H9 (cell line): ENCODE measurements around the gene ING2. TPM values are rescaled to one million over a fixed set of nuclear protein-coding genes. Genes with fewer than 3 reads are reported as not detected.

Source experiments
- DNase-seq: peaks from one replicate; pipeline ENCODE4 v3.0.0-alpha.2; 2017
- H2AFZ ChIP-seq: one replicate; pipeline ENCODE4 v1.6.1; 2013; ENCODE audit warnings: mild to moderate bottlenecking, low read length, control low read depth, moderate library complexity
- H2AK5ac ChIP-seq: 2 replicates; pipeline ENCODE4 v1.6.1; 2013; ENCODE audit warnings: low read length, control low read depth, mixed read lengths; ENCODE audit not compliant: insufficient read length
- H2BK120ac ChIP-seq: one replicate; pipeline ENCODE4 v1.6.1; 2013; ENCODE audit warnings: low read depth, mild to moderate bottlenecking, low read length, control low read depth, inconsistent platforms; ENCODE audit not compliant: poor library complexity, severe bottlenecking
- H2BK12ac ChIP-seq: 2 replicates; pipeline ENCODE4 v1.6.1; 2013; ENCODE audit warnings: low read length, control low read depth, mixed read lengths, low read depth; ENCODE audit not compliant: insufficient read length
- H2BK15ac ChIP-seq: 2 replicates; pipeline ENCODE4 v1.6.1; 2013; ENCODE audit warnings: low read depth, low read length, control low read depth
- H2BK20ac ChIP-seq: one replicate; pipeline ENCODE4 v1.6.1; 2013; ENCODE audit warnings: low read depth, mild to moderate bottlenecking, low read length, control low read depth, inconsistent platforms; ENCODE audit not compliant: poor library complexity, severe bottlenecking
- H2BK5ac ChIP-seq: 2 replicates; pipeline ENCODE4 v1.6.1; 2013; ENCODE audit warnings: low read length, control low read depth, mixed read lengths; ENCODE audit not compliant: insufficient read length
- H3K14ac ChIP-seq: 2 replicates; pipeline ENCODE4 v1.6.1; 2013; ENCODE audit warnings: low read length, control low read depth; ENCODE audit not compliant: insufficient read depth
- H3K18ac ChIP-seq: 2 replicates; pipeline ENCODE4 v1.6.1; 2013; ENCODE audit warnings: low read depth, mild to moderate bottlenecking, mixed read lengths, low read length, control low read depth; ENCODE audit not compliant: insufficient read length
- H3K23ac ChIP-seq: 2 replicates; pipeline ENCODE4 v1.6.1; 2013; ENCODE audit warnings: low read length, control low read depth, mixed read lengths, low read depth; ENCODE audit not compliant: insufficient read length
- H3K23me2 ChIP-seq: 2 replicates; pipeline ENCODE4 v1.6.1; 2013; ENCODE audit warnings: low read depth, mild to moderate bottlenecking, mixed read lengths, low read length, control low read depth; ENCODE audit not compliant: insufficient read length, poor library complexity, severe bottlenecking
- H3K27ac ChIP-seq: 2 replicates; pipeline ENCODE4 v1.5.1; 2013; ENCODE audit warnings: low read length, control low read depth, mixed read lengths, low read depth; ENCODE audit not compliant: insufficient read length
- H3K27me3 ChIP-seq: 2 replicates; pipeline ENCODE4 v1.6.1; 2013; ENCODE audit warnings: low read length, control low read depth, inconsistent platforms; ENCODE audit not compliant: insufficient read depth
- H3K4ac ChIP-seq: 2 replicates; pipeline ENCODE4 v1.6.1; 2013; ENCODE audit warnings: low read depth, mild to moderate bottlenecking, control low read depth, inconsistent platforms, low read length, moderate library complexity
- H3K4me1 ChIP-seq: 2 replicates; pipeline ENCODE4 v1.6.1; 2013; ENCODE audit warnings: low read length, control low read depth, inconsistent platforms; ENCODE audit not compliant: insufficient read depth
- H3K4me2 ChIP-seq: 2 replicates; pipeline ENCODE4 v1.6.1; 2013; ENCODE audit warnings: low read length, control low read depth, mixed read lengths; ENCODE audit not compliant: insufficient read length, insufficient read depth
- H3K56ac ChIP-seq: 2 replicates; pipeline ENCODE4 v1.6.1; 2013; ENCODE audit warnings: low read depth, mild to moderate bottlenecking, mixed read lengths, low read length, control low read depth; ENCODE audit not compliant: insufficient read length
- H3K79me1 ChIP-seq: 2 replicates; pipeline ENCODE4 v1.6.1; 2013; ENCODE audit warnings: low read depth, mild to moderate bottlenecking, moderate library complexity, low read length, control low read depth, inconsistent platforms; ENCODE audit not compliant: insufficient read depth, poor library complexity, severe bottlenecking
- H3K79me2 ChIP-seq: 2 replicates; pipeline ENCODE4 v1.6.1; 2013; ENCODE audit warnings: low read length, control low read depth, inconsistent platforms; ENCODE audit not compliant: insufficient read depth
- H3K9ac ChIP-seq: 2 replicates; pipeline ENCODE4 v1.6.1; 2013; ENCODE audit warnings: low read length, control low read depth, mixed read lengths; ENCODE audit not compliant: insufficient read length; ENCODE audit errors: extremely low read depth
- H3K9me3 ChIP-seq: one replicate; pipeline ENCODE4 v1.6.1; 2013; ENCODE audit warnings: low read depth, low read length, inconsistent platforms; ENCODE audit not compliant: control insufficient read depth
- H3T11ph ChIP-seq: one replicate; pipeline ENCODE4 v1.6.1; 2013; ENCODE audit warnings: mild to moderate bottlenecking, low read length, control low read depth, inconsistent platforms
- H4K20me1 ChIP-seq: one replicate; pipeline ENCODE4 v1.6.1; 2013; ENCODE audit not compliant: control insufficient read depth, insufficient read length, insufficient read depth
- H4K5ac ChIP-seq: 2 replicates; pipeline ENCODE4 v1.6.1; 2013; ENCODE audit warnings: low read depth, mild to moderate bottlenecking, mixed read lengths, low read length, control low read depth; ENCODE audit not compliant: insufficient read length
- H4K8ac ChIP-seq: replicated peaks from 2 replicates; pipeline ENCODE4 v1.6.1; 2013; ENCODE audit warnings: low read length, control low read depth, mixed read lengths, low read depth; ENCODE audit not compliant: insufficient read length
- H4K91ac ChIP-seq: 2 replicates; pipeline ENCODE4 v1.6.1; 2013; ENCODE audit warnings: low read depth, mild to moderate bottlenecking, moderate library complexity, mixed read lengths, low read length, control low read depth; ENCODE audit not compliant: insufficient read length
- H3K27ac Mint-ChIP-seq, 3 experiments: 2 replicates in 2 of 3; 3 replicates in 1 of 3; pipeline ENCODE4 v1.8.0; 2020 to 2021; ENCODE audit warnings: mixed read lengths in 3 of 3, mild to moderate bottlenecking in 1 of 3, moderate library complexity in 1 of 3
- H3K27me3 Mint-ChIP-seq: 2 replicates; pipeline ENCODE4 v1.8.0; 2021; ENCODE audit warnings: low read depth, mild to moderate bottlenecking, moderate library complexity, mixed read lengths
- H3K36me3 Mint-ChIP-seq, 3 experiments: 2 replicates in 2 of 3; 3 replicates in 1 of 3; pipeline ENCODE4 v1.8.0; 2020 to 2021; ENCODE audit warnings: low read depth in 3 of 3, mixed read lengths in 3 of 3; ENCODE audit not compliant: insufficient read depth in 1 of 3
- H3K4me1 Mint-ChIP-seq, 2 experiments: 2 replicates each; pipeline ENCODE4 v1.8.0; 2020; ENCODE audit warnings: mixed read lengths in 2 of 2
- H3K4me3 Mint-ChIP-seq, 2 experiments: 2 replicates in 1 of 2; 3 replicates in 1 of 2; pipeline ENCODE4 v1.8.0; 2020 to 2021; ENCODE audit warnings: mild to moderate bottlenecking in 2 of 2, mixed read lengths in 2 of 2, moderate library complexity in 1 of 2
- H3K9me3 Mint-ChIP-seq, 2 experiments: 2 replicates in 1 of 2; 3 replicates in 1 of 2; pipeline ENCODE4 v1.8.0; 2020; ENCODE audit warnings: mild to moderate bottlenecking in 2 of 2, mixed read lengths in 2 of 2, moderate library complexity in 1 of 2
- WGBS: extraction: QIAGEN DNeasy Blood & Tissue Kit; methylation state at CpG from one replicate; pipeline ENCODE4 v1.1.7; 2013; ENCODE audit warnings: missing lambda C conversion rate, low lambda C conversion rate, mixed read lengths; ENCODE audit not compliant: insufficient read length; ENCODE audit errors: extremely low coverage; 5-methylcytosine and 5-hydroxymethylcytosine counted together
- total RNA-seq: library from RNA; stranded (reverse); gene quantifications from 2 replicates; pipeline ENCODE4 v1.2.1, GENCODE V29; 2021
- TF ChIP-seq, protein P1 (sequence below): fragments of 200-600 bp; sonication (generic); conservative IDR thresholded peaks from 3 replicates; pipeline ENCODE4 v1.8.0; 2021; ENCODE audit warnings: antibody characterized with exemption, mild to moderate bottlenecking

ING2 gene
- total RNA-seq, 1 experiment from 2014 or later: 18.6 TPM

DNA sequence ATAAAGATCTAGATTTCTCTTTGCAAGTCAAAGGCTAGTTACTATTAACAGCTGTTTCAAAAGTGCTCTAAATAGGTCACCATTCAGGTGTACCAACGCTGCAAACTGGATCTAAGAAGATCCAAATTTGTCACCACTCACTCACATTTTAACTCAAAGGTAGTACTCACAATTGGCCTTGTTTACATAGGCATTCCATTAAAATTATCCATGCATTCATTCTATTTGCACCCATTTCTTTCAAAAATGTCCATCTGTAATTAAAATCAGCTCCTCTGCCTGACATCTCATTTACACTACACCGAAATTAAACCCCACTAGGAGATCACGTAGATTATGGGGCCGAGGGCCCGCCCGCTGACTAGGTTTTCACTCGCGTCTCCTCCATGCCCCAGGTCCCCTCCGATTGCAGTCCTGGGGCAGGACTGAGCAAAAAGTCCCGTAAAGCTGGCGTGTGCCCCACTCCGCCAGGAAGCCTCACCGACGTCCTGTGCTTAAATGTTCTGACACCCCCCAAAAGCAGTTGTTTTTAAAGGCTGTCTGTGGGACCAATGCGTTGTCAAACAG is 1.3 kb upstream of the ING2 start:
- DNase-seq: no peak
- Histone ChIP-seq H3K4me2 (peak overlapping the region; percentile 89), H2BK5ac (no peak overlapping the region), H3K27ac (peak overlapping the region; percentile 6), H2BK15ac (no peak overlapping the region), H3K14ac (peak overlapping the region; percentile 81; the same call in 1 of the 2 replicates), H3K9ac (peak overlapping the region; percentile 48), H4K20me1 (no peaks in the 10 kb centered on the region), H2BK12ac (no peak overlapping the region), H3K23me2 (peaks cover 9% of the 10 kb centered on the region), H3K79me2 (peaks cover 2% of the 10 kb centered on the region; the same call in 1 of the 2 replicates), H3K4ac (no peak overlapping the region), H4K5ac (no peak overlapping the region), H2AFZ (peak overlapping the region; percentile 6), H3T11ph (no peak overlapping the region), H4K91ac (no peak overlapping the region), H3K18ac (peak overlapping the region; percentile 1), H3K56ac (no peak overlapping the region), H2AK5ac (no peak overlapping the region), H3K27me3 (no peaks in the 10 kb centered on the region), H3K9me3 (no peaks in the 10 kb centered on the region), H4K8ac (no peak overlapping the region), H3K23ac (no peak overlapping the region), H3K4me1 (no peaks in the 10 kb centered on the region; the same call in 1 of the 2 replicates), H2BK20ac (no peak overlapping the region), H2BK120ac (no peak overlapping the region), H3K79me1 (no peaks in the 10 kb centered on the region)
- TF ChIP-seq, protein P1, sequence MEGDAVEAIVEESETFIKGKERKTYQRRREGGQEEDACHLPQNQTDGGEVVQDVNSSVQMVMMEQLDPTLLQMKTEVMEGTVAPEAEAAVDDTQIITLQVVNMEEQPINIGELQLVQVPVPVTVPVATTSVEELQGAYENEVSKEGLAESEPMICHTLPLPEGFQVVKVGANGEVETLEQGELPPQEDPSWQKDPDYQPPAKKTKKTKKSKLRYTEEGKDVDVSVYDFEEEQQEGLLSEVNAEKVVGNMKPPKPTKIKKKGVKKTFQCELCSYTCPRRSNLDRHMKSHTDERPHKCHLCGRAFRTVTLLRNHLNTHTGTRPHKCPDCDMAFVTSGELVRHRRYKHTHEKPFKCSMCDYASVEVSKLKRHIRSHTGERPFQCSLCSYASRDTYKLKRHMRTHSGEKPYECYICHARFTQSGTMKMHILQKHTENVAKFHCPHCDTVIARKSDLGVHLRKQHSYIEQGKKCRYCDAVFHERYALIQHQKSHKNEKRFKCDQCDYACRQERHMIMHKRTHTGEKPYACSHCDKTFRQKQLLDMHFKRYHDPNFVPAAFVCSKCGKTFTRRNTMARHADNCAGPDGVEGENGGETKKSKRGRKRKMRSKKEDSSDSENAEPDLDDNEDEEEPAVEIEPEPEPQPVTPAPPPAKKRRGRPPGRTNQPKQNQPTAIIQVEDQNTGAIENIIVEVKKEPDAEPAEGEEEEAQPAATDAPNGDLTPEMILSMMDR: no peak
- Mint-ChIP-seq H3K36me3 (no peaks in the 10 kb centered on the region), H3K9me3 (no peaks in the 10 kb centered on the region), H3K27ac (peak overlapping the region; percentile 78 to 96 (median 84)), H3K4me3 (peak overlapping the region; percentile 75 to 91), H3K27me3 (no peaks in the 10 kb centered on the region), H3K4me1 (peaks cover 13 to 18% of the 10 kb centered on the region in 2 experiments)
- no CpG with 5 or more reads among the region's 15 CpGs for WGBS
